GM18907 (cell line): Measurements from ENCODE around the gene PRKAR2A.

Experiments used
- ATAC-seq: cut with Tn5 transposase; IDR thresholded peaks from one replicate; pipeline ENCODE4 v1.9.1; 2021; ENCODE audit warnings: mild to moderate bottlenecking, moderate library complexity; ENCODE audit not compliant: unreplicated experiment

PRKAR2A gene

GRCh38 chr3:48847504-48848423, at the start of gene PRKAR2A:
TSS of gene PRKAR2A (minus strand) at chr3:48847874. CDS start at chr3:48847596, 278 bp downstream.
- peak; percentile 87 for ATAC-seq

- no peak for ATAC-seq
Measured at GRCh38 chr3:48896936-48897335, 49.3 kb upstream of the PRKAR2A start.

- no peak for ATAC-seq
Measured at GRCh38 chr3:48894516-48894915, 46.8 kb upstream of the PRKAR2A start.

- ATAC-seq, result no peak
Measured at GRCh38 chr3:48891606-48892005, 43.9 kb upstream of the PRKAR2A start.

- ATAC-seq, result no peak
Measured at GRCh38 chr3:48885753-48886152, 38.1 kb upstream of the PRKAR2A start.

GRCh38 chr3:48881652-48882114, 34.0 kb upstream of the PRKAR2A start:
- ATAC-seq, result no peak

GRCh38 chr3:48881006-48881405, 33.3 kb upstream of the PRKAR2A start:
- no peak for ATAC-seq

- ATAC-seq, result no peak
Measured at GRCh38 chr3:48879994-48880377, 32.3 kb upstream of the PRKAR2A start.

GRCh38 chr3:48879307-48879993, 31.8 kb upstream of the PRKAR2A start:
- ATAC-seq, result no peak

- ATAC-seq, result no peak
Measured at GRCh38 chr3:48877671-48878070, 30.0 kb upstream of the PRKAR2A start.

- ATAC-seq, result no peak
Measured at GRCh38 chr3:48863122-48863521, 15.4 kb upstream of the PRKAR2A start.

- no peak for ATAC-seq
Measured at GRCh38 chr3:48859206-48859605, 11.5 kb upstream of the PRKAR2A start.

- ATAC-seq, result no peak
Measured at GRCh38 chr3:48858709-48859108, 11.0 kb upstream of the PRKAR2A start.

GRCh38 chr3:48857641-48858040, 10.0 kb upstream of the PRKAR2A start:
- ATAC-seq, result no peak

- ATAC-seq, result no peak
Measured at GRCh38 chr3:48856469-48856868, 8.8 kb upstream of the PRKAR2A start.

- no peak for ATAC-seq
Measured at GRCh38 chr3:48855681-48856447, 8.2 kb upstream of the PRKAR2A start.

GRCh38 chr3:48852151-48852550, 4.5 kb upstream of the PRKAR2A start:
- ATAC-seq, result no peak

GRCh38 chr3:48851407-48851806, 3.7 kb upstream of the PRKAR2A start:
- ATAC-seq, result no peak

GRCh38 chr3:48848816-48849515, 1.3 kb upstream of the PRKAR2A start:
- no peak for ATAC-seq

- ATAC-seq, result peak; percentile 47
Measured at GRCh38 chr3:48847053-48847503, 596 bp downstream of the PRKAR2A start.
